Thoracic aorta (tissue), 2 donors: ENCODE measurements around the gene ERCC6L2. TPM values are rescaled to one million over a fixed set of nuclear protein-coding genes. Genes with fewer than 3 reads are reported as not detected.

Experiments
- ATAC-seq: fragments of 150-250 bp; one replicate; pipeline ENCODE4 v1.8.0; 2017; ENCODE audit warnings: low read depth; ENCODE audit not compliant: insufficient number of reproducible peaks, low FRiP score
- DNase-seq: peaks from one replicate; pipeline ENCODE4 v3.0.0-alpha.2; 2020; ENCODE audit warnings: low spot score
- H3K27ac ChIP-seq, 2 donors: fragments of 200-600 bp; sonication (generic); 1 replicate in 1 of 2; 2 replicates in 1 of 2; pipeline ENCODE4 v1.5.1; 2016; ENCODE audit warnings: mild to moderate bottlenecking in 2 of 2, moderate library complexity in 2 of 2
- H3K27me3 ChIP-seq: fragments of 200-600 bp; sonication (generic); replicated peaks from 2 replicates; pipeline ENCODE4 v1.6.0; 2016; ENCODE audit warnings: mild to moderate bottlenecking; ENCODE audit not compliant: insufficient read depth
- H3K36me3 ChIP-seq: fragments of 200-600 bp; sonication (generic); one replicate; pipeline ENCODE4 v1.5.1; 2016
- H3K4me1 ChIP-seq, 2 donors: fragments of 200-600 bp; sonication (generic); 1 replicate in 1 of 2; 2 replicates in 1 of 2; pipeline versions ENCODE4 v1.5.1 to v1.6.0; 2016; ENCODE audit warnings: low read depth in 2 of 2, mild to moderate bottlenecking in 1 of 2; ENCODE audit not compliant: control insufficient read depth in 1 of 2
- H3K4me3 ChIP-seq: fragments of 200-600 bp; sonication (generic); 2 replicates; pipeline ENCODE4 v1.5.1; 2016; ENCODE audit warnings: mild to moderate bottlenecking
- H3K9me3 ChIP-seq: fragments of 200-600 bp; sonication (generic); 2 replicates; pipeline ENCODE4 v1.5.1; 2016
- total RNA-seq, 2 donors: library from RNA; depleted of rRNA; stranded (reverse); fragments of >200 nt; gene quantifications; one replicate each; pipeline versions ENCODE4 v1.1.0 to v1.2.3, GENCODE V29; 2016
- TF ChIP-seq, protein P1 (sequence below): fragments of 200-600 bp; sonication (generic); IDR thresholded peaks from one replicate; pipeline ENCODE4 v1.5.1; 2019; ENCODE audit warnings: antibody characterized with exemption

The ERCC6L2 gene
- total RNA-seq, 2 donors from 2014 or later: 32.1 to 53.4 TPM

DNA sequence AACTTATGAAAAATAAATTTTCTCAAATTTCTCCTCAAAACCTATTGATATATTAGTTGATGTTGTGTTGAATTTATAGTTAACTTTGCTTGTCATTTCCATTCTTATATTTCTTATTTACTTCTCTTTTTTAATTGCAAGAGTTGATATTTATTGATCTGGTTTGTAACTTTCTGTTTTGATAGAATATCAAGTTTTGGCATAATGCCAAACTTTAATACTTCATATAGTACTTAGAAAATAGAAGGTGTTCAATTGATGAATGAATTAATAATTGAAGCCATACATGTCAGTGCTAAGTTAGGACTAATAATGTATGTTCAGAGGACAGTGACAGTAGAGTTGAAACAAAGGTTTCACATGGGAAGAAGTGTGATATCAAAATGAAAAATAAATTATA lies 27.9 kb downstream of the ERCC6L2 start:
- no peaks in the 10 kb centered on the region for H3K36me3 ChIP-seq
- ATAC-seq (no peak), DNase-seq (no peak)
- no peaks in the 10 kb centered on the region for H3K27me3 ChIP-seq
- no peak overlapping the region for H3K4me3 ChIP-seq
- H3K27ac ChIP-seq: no peak overlapping the region
- H3K9me3 ChIP-seq: no peaks in the 10 kb centered on the region
- TF ChIP-seq, protein P1, sequence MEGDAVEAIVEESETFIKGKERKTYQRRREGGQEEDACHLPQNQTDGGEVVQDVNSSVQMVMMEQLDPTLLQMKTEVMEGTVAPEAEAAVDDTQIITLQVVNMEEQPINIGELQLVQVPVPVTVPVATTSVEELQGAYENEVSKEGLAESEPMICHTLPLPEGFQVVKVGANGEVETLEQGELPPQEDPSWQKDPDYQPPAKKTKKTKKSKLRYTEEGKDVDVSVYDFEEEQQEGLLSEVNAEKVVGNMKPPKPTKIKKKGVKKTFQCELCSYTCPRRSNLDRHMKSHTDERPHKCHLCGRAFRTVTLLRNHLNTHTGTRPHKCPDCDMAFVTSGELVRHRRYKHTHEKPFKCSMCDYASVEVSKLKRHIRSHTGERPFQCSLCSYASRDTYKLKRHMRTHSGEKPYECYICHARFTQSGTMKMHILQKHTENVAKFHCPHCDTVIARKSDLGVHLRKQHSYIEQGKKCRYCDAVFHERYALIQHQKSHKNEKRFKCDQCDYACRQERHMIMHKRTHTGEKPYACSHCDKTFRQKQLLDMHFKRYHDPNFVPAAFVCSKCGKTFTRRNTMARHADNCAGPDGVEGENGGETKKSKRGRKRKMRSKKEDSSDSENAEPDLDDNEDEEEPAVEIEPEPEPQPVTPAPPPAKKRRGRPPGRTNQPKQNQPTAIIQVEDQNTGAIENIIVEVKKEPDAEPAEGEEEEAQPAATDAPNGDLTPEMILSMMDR: no peak
- H3K4me1 ChIP-seq: no peaks in the 10 kb centered on the region

DNA sequence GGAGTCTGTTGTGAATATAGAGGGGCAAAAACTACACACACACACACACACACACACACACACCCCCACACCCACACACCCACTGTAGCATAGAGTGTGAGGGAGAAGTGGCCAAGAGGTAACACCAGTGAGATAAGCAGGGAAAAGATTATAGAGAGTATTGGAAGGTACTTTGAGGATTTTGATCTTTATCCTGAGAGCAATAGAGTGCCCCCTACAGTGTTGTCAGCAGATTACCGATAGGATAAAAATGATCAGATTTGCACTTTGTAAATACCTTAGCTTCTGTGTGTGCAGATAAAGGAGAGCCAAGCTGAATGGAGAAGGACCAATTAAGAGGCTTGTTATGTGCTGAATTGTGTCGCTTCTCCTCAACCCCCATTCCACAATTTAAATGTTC lies 32.3 kb downstream of the ERCC6L2 start:
- TF ChIP-seq, protein P1: no peak
- no peaks in the 10 kb centered on the region for H3K36me3 ChIP-seq
- no peaks in the 10 kb centered on the region for H3K4me1 ChIP-seq
- H3K4me3 ChIP-seq: no peak overlapping the region
- H3K27me3 ChIP-seq: no peaks in the 10 kb centered on the region
- no peak overlapping the region for H3K27ac ChIP-seq
- no peak for ATAC-seq
- DNase-seq: no peak
- no peaks in the 10 kb centered on the region for H3K9me3 ChIP-seq

DNA sequence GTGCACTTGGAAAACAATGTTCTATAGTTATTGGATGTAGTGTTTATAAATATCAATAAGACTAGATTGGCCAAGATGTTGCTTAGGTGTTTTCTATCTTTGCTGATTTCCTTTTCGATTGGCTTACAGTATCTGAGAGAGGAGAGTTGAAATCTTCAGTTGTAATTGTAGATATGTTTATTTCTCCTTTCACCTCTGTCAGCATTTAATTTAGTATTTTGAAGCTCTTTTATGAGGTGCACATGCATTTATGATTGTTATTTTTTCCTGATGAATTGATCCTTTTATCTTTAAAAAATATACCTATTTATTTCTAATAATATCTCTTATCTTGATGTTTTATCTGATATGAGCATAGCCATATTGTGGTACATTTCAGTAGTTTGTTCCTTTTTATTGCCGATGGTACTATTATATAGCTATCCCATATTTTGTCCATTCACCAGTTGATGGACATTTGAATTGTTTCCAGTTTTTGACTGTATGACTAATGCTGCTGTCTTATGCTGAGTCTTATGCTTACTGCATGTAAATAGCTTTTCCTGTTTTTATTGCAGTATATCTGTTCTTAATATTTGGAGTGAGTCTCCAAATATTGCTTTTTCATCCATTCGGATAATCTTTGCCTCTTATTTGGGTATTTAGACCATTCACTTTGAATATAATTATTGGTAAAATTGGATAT lies 34.7 kb downstream of the ERCC6L2 start:
- Histone ChIP-seq H3K4me3 (no peak overlapping the region), H3K4me1 (no peaks in the 10 kb centered on the region), H3K27me3 (no peaks in the 10 kb centered on the region), H3K27ac (no peak overlapping the region), H3K9me3 (no peaks in the 10 kb centered on the region), H3K36me3 (no peaks in the 10 kb centered on the region)
- TF ChIP-seq, protein P1: no peak
- no peak for DNase-seq
- ATAC-seq: no peak

DNA sequence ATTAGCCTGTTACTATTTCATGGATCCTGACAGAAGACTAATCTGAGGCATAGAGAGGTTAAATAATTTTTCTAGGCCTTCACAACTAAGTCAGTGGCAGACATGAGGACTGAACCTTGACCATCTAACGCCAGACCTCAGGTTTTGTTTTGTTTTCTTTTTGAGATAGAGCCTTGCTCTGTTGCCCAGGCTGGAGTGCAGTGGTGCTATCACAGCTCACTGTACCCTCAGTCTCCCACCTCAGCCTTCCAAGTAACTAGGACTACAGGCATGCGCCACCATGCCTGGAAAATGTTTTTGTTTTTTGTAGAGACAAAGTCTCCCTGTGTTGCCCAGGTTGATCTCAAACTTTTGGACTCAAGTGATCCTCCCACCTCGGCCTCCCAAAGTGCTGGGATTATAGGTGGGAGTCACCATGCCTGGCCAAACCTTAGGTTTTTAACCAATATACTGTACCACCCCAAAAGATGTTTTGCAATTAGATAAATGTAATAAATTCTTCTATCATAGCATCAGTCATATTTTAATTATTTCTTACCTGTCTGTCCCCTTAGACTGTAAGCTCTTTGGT lies 35.4 kb downstream of the ERCC6L2 start:
- ATAC-seq (no peak), DNase-seq (no peak)
- Histone ChIP-seq H3K4me3 (no peak overlapping the region), H3K9me3 (no peaks in the 10 kb centered on the region), H3K27me3 (no peaks in the 10 kb centered on the region), H3K36me3 (no peaks in the 10 kb centered on the region), H3K4me1 (no peaks in the 10 kb centered on the region), H3K27ac (no peak overlapping the region)
- TF ChIP-seq, protein P1: no peak

DNA sequence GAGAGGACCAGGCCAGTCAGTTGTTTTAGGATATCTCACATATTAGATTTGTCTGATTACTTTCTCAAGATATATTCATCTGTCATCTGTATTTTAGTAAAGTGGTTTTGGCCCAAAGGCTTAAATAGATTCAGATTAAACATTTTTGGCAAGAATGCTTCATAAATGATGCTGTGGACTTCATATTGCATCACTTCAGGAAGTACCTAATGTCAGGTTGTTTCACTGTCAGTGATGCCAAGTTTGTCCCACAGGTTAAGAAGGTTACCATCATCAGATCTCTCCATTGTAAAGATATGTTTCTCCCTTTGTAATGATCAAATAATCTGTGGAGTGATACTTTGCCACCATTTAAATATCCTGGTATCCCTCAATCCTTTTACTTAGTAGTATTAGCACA lies 37.3 kb downstream of the ERCC6L2 start:
- Histone ChIP-seq H3K4me1 (no peaks in the 10 kb centered on the region), H3K9me3 (no peaks in the 10 kb centered on the region), H3K27ac (no peak overlapping the region), H3K4me3 (no peak overlapping the region), H3K27me3 (no peaks in the 10 kb centered on the region), H3K36me3 (no peaks in the 10 kb centered on the region)
- TF ChIP-seq, protein P1: no peak
- ATAC-seq (no peak), DNase-seq (no peak)
